Small intestine (tissue), 7 donors: ENCODE measurements around the gene NEUROG3. TPM values are rescaled to one million over a fixed set of nuclear protein-coding genes. Genes with fewer than 3 reads are reported as not detected.
A peak's percentile ranks its signal among the peaks of the same experiment; 100 is the strongest.

Experiments used
- DNase-seq, 2 donors: peaks; one replicate each; pipeline versions ENCODE4 v3.0.0 to v3.0.0-alpha.2; 2013
- FAIRE-seq: peaks from 2 replicates; lab custom pipeline; 2012; peaks lifted over from hg19 to GRCh38; lab: Jason Lieb, UNC
- H3K27ac ChIP-seq, 3 donors: one replicate each; pipeline ENCODE4 v1.5.1; 2013; ENCODE audit warnings: low read length in 2 of 3, mild to moderate bottlenecking in 2 of 3, control low read depth in 1 of 3, inconsistent platforms in 1 of 3, low read depth in 1 of 3, moderate library complexity in 1 of 3
- H3K27me3 ChIP-seq, 3 donors: one replicate each; pipeline ENCODE4 v1.6.1; 2013; ENCODE audit warnings: low read length in 3 of 3, inconsistent platforms in 1 of 3; ENCODE audit not compliant: control insufficient read depth in 3 of 3, insufficient read depth in 3 of 3
- H3K36me3 ChIP-seq, 3 donors: one replicate each; pipeline ENCODE4 v1.6.1; 2013; ENCODE audit warnings: low read length in 3 of 3, inconsistent platforms in 1 of 3, low read depth in 1 of 3, mild to moderate bottlenecking in 1 of 3, moderate library complexity in 1 of 3; ENCODE audit not compliant: control insufficient read depth in 3 of 3, insufficient read depth in 2 of 3
- H3K4me1 ChIP-seq, 3 donors: one replicate each; pipeline ENCODE4 v1.6.1; 2013; ENCODE audit warnings: low read length in 2 of 3, inconsistent platforms in 1 of 3, low read depth in 1 of 3, mild to moderate bottlenecking in 1 of 3, moderate library complexity in 1 of 3; ENCODE audit not compliant: control insufficient read depth in 3 of 3, insufficient read depth in 2 of 3
- H3K4me3 ChIP-seq, 3 donors: one replicate each; pipeline ENCODE4 v1.5.1; 2013; ENCODE audit warnings: low read length in 3 of 3, control low read depth in 1 of 3, inconsistent platforms in 1 of 3, low read depth in 1 of 3, mild to moderate bottlenecking in 1 of 3, moderate library complexity in 1 of 3
- H3K9me3 ChIP-seq, 2 donors: one replicate each; pipeline ENCODE4 v1.6.1; 2013; ENCODE audit warnings: low read depth in 1 of 2, low read length in 1 of 2; ENCODE audit not compliant: control insufficient read depth in 2 of 2, insufficient read depth in 1 of 2
- WGBS, 3 donors: extraction: QIAGEN DNeasy Blood & Tissue Kit; methylation state at CpG; one replicate each; pipeline ENCODE4 v1.1.7; 2013; 5-methylcytosine and 5-hydroxymethylcytosine counted together
- polyA plus RNA-seq, 4 donors: library from polyadenylated mRNA; stranded (reverse) in 3 of 4; unstranded in 1 of 4; fragments of 200-250 nt in 3 of 4; fragments of 120-200 nt in 1 of 4; gene quantifications; one replicate each; pipeline versions ENCODE4 v1.2.1 to v1.2.3, GENCODE V29; 2013
- donor health status: healthy with polysubstance abuse.
- donor health status: control.
- donor health status: control.
- donor health status: Bipolar disorder and iron deficiency.
- donor health status: healthy.

NEUROG3 gene
- polyA plus RNA-seq, 4 donors: 0.81 to 5.3 (median 2.7) TPM

- Histone ChIP-seq H3K4me3 (no peak overlapping the region), H3K4me1 (no peaks in the 10 kb centered on the region), H3K27ac (no peak overlapping the region), H3K9me3 (no peaks in the 10 kb centered on the region), H3K36me3 (no peaks in the 10 kb centered on the region), H3K27me3 (peaks cover 0 to 11% (median 6%) of the 10 kb centered on the region in 3 donors)
- FAIRE-seq: no peak
- whole genome bisulfite sequencing, 3 donors: 54 to 79% (median 61%) methylated on average over 5 of the region's 5 CpGs
- no peak for DNase-seq
Measured at GRCh38 chr10:69600761-69601330, 27.6 kb upstream of the NEUROG3 start.

- no peak overlapping the region for H3K4me3 ChIP-seq
- H3K27ac ChIP-seq: no peak overlapping the region
- H3K27me3 ChIP-seq: peaks cover 0 to 19% (median 2%) of the 10 kb centered on the region in 3 donors
- H3K36me3 ChIP-seq: no peaks in the 10 kb centered on the region
- FAIRE-seq: no peak
- DNase-seq: no peak
- H3K9me3 ChIP-seq: no peaks in the 10 kb centered on the region
- WGBS, 3 donors: 19 to 25% (median 19%) methylated on average over 3 of the region's 3 CpGs
- H3K4me1 ChIP-seq: no peaks in the 10 kb centered on the region
Measured at GRCh38 chr10:69588358-69588757, 15.1 kb upstream of the NEUROG3 start.

- 79 to 89% (median 81%) methylated on average over 3 of the region's 3 CpGs for WGBS, 3 donors
- H3K27ac ChIP-seq: no peak overlapping the region
- no peak for FAIRE-seq
- H3K4me1 ChIP-seq: no peaks in the 10 kb centered on the region
- H3K36me3 ChIP-seq: no peaks in the 10 kb centered on the region
- no peaks in the 10 kb centered on the region for H3K9me3 ChIP-seq
- no peak for DNase-seq
- H3K4me3 ChIP-seq: no peak overlapping the region
- H3K27me3 ChIP-seq: peaks cover 0 to 37% (median 8%) of the 10 kb centered on the region in 3 donors
Measured at GRCh38 chr10:69584624-69585023, 11.4 kb upstream of the NEUROG3 start.

GRCh38 chr10:69583106-69583505 lies 9.9 kb upstream of the NEUROG3 start:
- peaks cover 6 to 41% (median 16%) of the 10 kb centered on the region in 3 donors for H3K27me3 ChIP-seq
- WGBS, 3 donors: 44 to 67% (median 50%) methylated on average over 2 of the region's 2 CpGs
- no peak for FAIRE-seq

GRCh38 chr10:69580435-69580834 lies 7.2 kb upstream of the NEUROG3 start:
- Histone ChIP-seq H3K4me1 (no peaks in the 10 kb centered on the region), H3K27ac (no peak overlapping the region), H3K27me3 (peaks cover 20 to 63% (median 29%) of the 10 kb centered on the region in 3 donors), H3K36me3 (no peaks in the 10 kb centered on the region), H3K9me3 (no peaks in the 10 kb centered on the region), H3K4me3 (no peak overlapping the region)
- DNase-seq (no peak), FAIRE-seq (no peak)
- 71 to 80% (median 71%) methylated on average over 5 of the region's 5 CpGs for WGBS, 3 donors

More at GRCh38 chr10:69583106-69583505, 9.9 kb upstream of the NEUROG3 start:
- Histone ChIP-seq H3K27ac (no peak overlapping the region), H3K9me3 (no peaks in the 10 kb centered on the region), H3K4me3 (no peak overlapping the region), H3K36me3 (no peaks in the 10 kb centered on the region), H3K4me1 (no peaks in the 10 kb centered on the region)
- DNase-seq: no peak

GRCh38 chr10:69579464-69580060 lies 6.3 kb upstream of the NEUROG3 start:
- Histone ChIP-seq H3K4me1 (no peaks in the 10 kb centered on the region), H3K4me3 (no peak overlapping the region), H3K27ac (no peak overlapping the region), H3K36me3 (no peaks in the 10 kb centered on the region), H3K27me3 (peaks cover 20 to 66% (median 37%) of the 10 kb centered on the region in 3 donors), H3K9me3 (no peaks in the 10 kb centered on the region)
- WGBS, 3 donors: 14 to 19% (median 18%) methylated on average over 8 of the region's 8 CpGs
- DNase-seq: no peak
- FAIRE-seq: no peak

- FAIRE-seq: no peak
- H3K27me3 ChIP-seq: peaks cover 21 to 76% (median 45%) of the 10 kb centered on the region in 3 donors
- H3K36me3 ChIP-seq: no peaks in the 10 kb centered on the region
- no peaks in the 10 kb centered on the region for H3K4me1 ChIP-seq
- no peaks in the 10 kb centered on the region for H3K9me3 ChIP-seq
- no peak overlapping the region for H3K4me3 ChIP-seq
- no peak overlapping the region for H3K27ac ChIP-seq
- 6 to 13% (median 13%) methylated on average over 32 of the region's 32 CpGs for WGBS, 3 donors
- no peak for DNase-seq
Measured at GRCh38 chr10:69578508-69578991, 5.3 kb upstream of the NEUROG3 start.

- no peaks in the 10 kb centered on the region for H3K4me1 ChIP-seq
- no peaks in the 10 kb centered on the region for H3K36me3 ChIP-seq
- no peaks in the 10 kb centered on the region for H3K9me3 ChIP-seq
- no peak overlapping the region for H3K4me3 ChIP-seq
- no peak for FAIRE-seq
- no peak overlapping the region for H3K27ac ChIP-seq
- peak; percentile 3 to 45 for DNase-seq
- peaks cover 28 to 81% (median 54%) of the 10 kb centered on the region in 3 donors for H3K27me3 ChIP-seq
- 2 to 3% (median 3%) methylated on average over 42 to 51 of the region's 51 CpGs for whole genome bisulfite sequencing, 3 donors
Measured at GRCh38 chr10:69577268-69578232, 4.3 kb upstream of the NEUROG3 start.
